HepG2 (cell line): ENCODE results near the gene RAB1B. TPM values are rescaled to one million over a fixed set of nuclear protein-coding genes. Genes with fewer than 3 reads are reported as not detected.
A peak's percentile ranks its signal among the peaks of the same experiment; 100 is the strongest.

Experiments used
- ATAC-seq: fragments of 200-7000 bp; cut with Tn5 transposase; 3 replicates; pipeline ENCODE4 v1.9.1; 2020; ENCODE audit warnings: mild to moderate bottlenecking, moderate library complexity
- BruUV-seq: library from RNA; stranded (reverse); fragments of 400-500 nt; replicated peaks from 2 replicates; lab custom pipeline; 2021; lab: Mats Ljungman, UMichigan
- CTCF ChIA-PET: fragments of 300-600 bp; formaldehyde crosslinking; extraction: SDS; loops from one replicate; lab custom pipeline; 2021; ENCODE audit warnings: low total read pairs, inconsistent platforms, low intra/inter-chr PET ratio; lab: Yijun Ruan, JAX
- POLR2A ChIA-PET: fragments of 350-600 bp; sonication (Branson Sonifier 250); formaldehyde crosslinking; loops from one replicate; lab custom pipeline; 2020; ENCODE audit warnings: antibody characterized with exemption, inconsistent platforms; lab: Yijun Ruan, JAX
- DNase-seq: peaks from one replicate; pipeline ENCODE4 v3.0.0-alpha.2; 2015; ENCODE audit warnings: low spot score
- FAIRE-seq: peaks from 3 replicates; lab custom pipeline; 2011; peaks lifted over from hg19 to GRCh38; lab: Jason Lieb, UNC
- H2AFZ ChIP-seq: one replicate; pipeline ENCODE4 v1.6.1; 2011; ENCODE audit warnings: low read length, inconsistent platforms
- H3K27ac ChIP-seq: fragments of 300-600 bp; 3 replicates; pipeline ENCODE4 v1.8.0; 2011; ENCODE audit warnings: mixed run types, mild to moderate bottlenecking, mixed read lengths, low read length, inconsistent platforms; ENCODE audit not compliant: insufficient read depth; ENCODE audit errors: extremely low read length
- H3K27me3 ChIP-seq, 2 experiments: fragments of 200-600 bp in 1 of 2; 2 replicates in 1 of 2; 3 replicates in 1 of 2; pipeline versions ENCODE4 v1.6.0 to v1.8.0; 2011; ENCODE audit warnings: low read length in 2 of 2, mild to moderate bottlenecking in 2 of 2, moderate library complexity in 2 of 2, inconsistent platforms in 1 of 2; ENCODE audit not compliant: insufficient read depth in 2 of 2, control insufficient read depth in 1 of 2
- H3K36me3 ChIP-seq, 2 experiments: fragments of 200-600 bp in 1 of 2; replicated peaks in 1 of 2; 2 replicates in 1 of 2; 3 replicates in 1 of 2; pipeline versions ENCODE4 v1.5.1 to v1.8.0; 2011; ENCODE audit warnings: low read length in 2 of 2, inconsistent platforms in 1 of 2; ENCODE audit not compliant: insufficient read depth in 2 of 2, control insufficient read depth in 1 of 2
- H3K4me1 ChIP-seq: 2 replicates; pipeline ENCODE4 v1.5.1; 2012; ENCODE audit warnings: low read length, inconsistent platforms; ENCODE audit not compliant: insufficient read depth
- H3K4me2 ChIP-seq: 2 replicates; pipeline ENCODE4 v1.6.0; 2011; ENCODE audit warnings: low read depth, low read length, inconsistent platforms
- H3K4me3 ChIP-seq, 3 experiments: fragments of 200-600 bp in 1 of 3; sonication (generic), shearing (Covaris generic) in 1 of 3; replicated peaks in 1 of 3; 2 replicates each; pipeline ENCODE4 v1.5.1; 2011 to 2016; ENCODE audit warnings: low read length in 3 of 3, inconsistent platforms in 2 of 3, low read depth in 2 of 3, mild to moderate bottlenecking in 2 of 3, control low read depth in 1 of 3, mixed read lengths in 1 of 3; ENCODE audit not compliant: insufficient read depth in 1 of 3
- H3K79me2 ChIP-seq: one replicate; pipeline ENCODE4 v1.6.1; 2011; ENCODE audit warnings: low read length, inconsistent platforms; ENCODE audit not compliant: insufficient read depth
- H3K9ac ChIP-seq: 2 replicates; pipeline ENCODE4 v1.6.0; 2011; ENCODE audit warnings: mild to moderate bottlenecking, low read depth, low read length, inconsistent platforms; ENCODE audit not compliant: insufficient read depth
- H3K9me3 ChIP-seq: 2 replicates; pipeline ENCODE4 v1.5.1; 2012; ENCODE audit warnings: mild to moderate bottlenecking, low read length
- H4K20me1 ChIP-seq: 2 replicates; pipeline ENCODE4 v1.6.0; 2011; ENCODE audit warnings: inconsistent platforms, mild to moderate bottlenecking, low read length, moderate library complexity; ENCODE audit not compliant: insufficient read depth
- AGO1 ChIP-seq: fragments of 200-400 bp; formaldehyde crosslinking; IDR thresholded peaks from 2 replicates; pipeline ENCODE4 v1.6.1; 2017; ENCODE audit warnings: mild to moderate bottlenecking, low read depth, low read length, moderate library complexity; ENCODE audit not compliant: poor library complexity, severe bottlenecking
- AGO2 ChIP-seq: fragments of 200-400 bp; formaldehyde crosslinking; optimal IDR thresholded peaks from 2 replicates; pipeline ENCODE3; 2017; ENCODE audit warnings: mild to moderate bottlenecking, low read depth, low read length, moderate library complexity
- CREB1 ChIP-seq, 2 experiments: fragments of 450-650 bp in 1 of 2; IDR thresholded peaks; 2 replicates each; pipeline ENCODE4 v1.6.1; 2016 to 2017; ENCODE audit warnings: control low read depth in 1 of 2, mild to moderate bottlenecking in 1 of 2, missing compliant biosample characterization in 1 of 2, missing genetic modification characterization in 1 of 2
- CTCF ChIP-seq: sonication (generic); formaldehyde crosslinking; IDR thresholded peaks from 2 replicates; pipeline ENCODE4 v1.5.0; 2020; ENCODE audit warnings: mild to moderate bottlenecking, missing genetic modification reagents, moderate library complexity
- GATAD1 ChIP-seq: IDR thresholded peaks from 2 replicates; pipeline ENCODE4 v1.6.1; 2016; ENCODE audit warnings: missing genetic modification reagents, missing compliant biosample characterization
- NFE2L2 ChIP-seq: fragments of 150-350 bp; IDR thresholded peaks from 2 replicates; pipeline ENCODE4 v1.6.1; 2014; ENCODE audit warnings: low read length
- POLR2AphosphoS2 ChIP-seq: IDR thresholded peaks from 2 replicates; pipeline ENCODE4 v1.6.1; 2011; ENCODE audit warnings: low read depth, low read length, improper control_type of control experiment
- RBM22 ChIP-seq: fragments of 200-400 bp; formaldehyde crosslinking; optimal IDR thresholded peaks from 2 replicates; pipeline ENCODE3; 2017; ENCODE audit warnings: mild to moderate bottlenecking, low read length, moderate library complexity
- RFX3 ChIP-seq: IDR thresholded peaks from 2 replicates; pipeline ENCODE4 v1.6.1; 2016; ENCODE audit warnings: missing biosample characterization, missing genetic modification reagents
- SALL1 ChIP-seq: sonication (generic); formaldehyde crosslinking; IDR thresholded peaks from 2 replicates; pipeline ENCODE4 v1.8.0; 2022; ENCODE audit warnings: mild to moderate bottlenecking, missing genetic modification reagents
- SAP130 ChIP-seq: IDR thresholded peaks from 2 replicates; pipeline ENCODE4 v1.6.1; 2016; ENCODE audit warnings: low read depth
- SP1 ChIP-seq, 2 experiments: fragments of 450-650 bp in 1 of 2; sonication (generic) in 1 of 2; formaldehyde crosslinking in 1 of 2; IDR thresholded peaks; 2 replicates each; pipeline versions ENCODE4 v1.4.0 to v1.6.1; 2016 to 2020; ENCODE audit warnings: missing genetic modification reagents in 1 of 2
- ZBTB43 ChIP-seq: sonication (generic); formaldehyde crosslinking; conservative IDR thresholded peaks from 2 replicates; pipeline ENCODE4 v1.4.0; 2020; ENCODE audit warnings: missing genetic modification reagents
- ZNF20 ChIP-seq: sonication (generic); formaldehyde crosslinking; IDR thresholded peaks from 2 replicates; pipeline ENCODE4 v1.4.0; 2020; ENCODE audit warnings: mild to moderate bottlenecking, moderate library complexity, missing genetic modification reagents
- ZNF205 ChIP-seq: IDR thresholded peaks from 2 replicates; pipeline ENCODE4 v1.6.1; 2018; ENCODE audit warnings: missing biosample characterization, missing genetic modification reagents
- ZNF207 ChIP-seq: fragments of 450-650 bp; IDR thresholded peaks from 2 replicates; pipeline ENCODE4 v1.6.1; 2016; ENCODE audit warnings: antibody characterized with exemption, borderline replicate concordance
- ZNF280D ChIP-seq: sonication (generic); formaldehyde crosslinking; IDR thresholded peaks from 2 replicates; pipeline ENCODE4 v1.5.1; 2020; ENCODE audit warnings: mild to moderate bottlenecking, missing genetic modification reagents
- ZNF639 ChIP-seq: conservative IDR thresholded peaks from 2 replicates; pipeline ENCODE4 v1.6.1; 2018; ENCODE audit warnings: missing genetic modification reagents
- WGBS: methylation state at CpG from one replicate; pipeline ENCODE4 v1.1.6; 2017; ENCODE audit warnings: low lambda C conversion rate; 5-methylcytosine and 5-hydroxymethylcytosine counted together
- in situ Hi-C: cut with HindIII; loops from 2 replicates; pipeline ENCODE4 v1.10.0; 2017; ENCODE audit warnings: low pct_unique_long_range_greater_than_20kb; ENCODE audit not compliant: extremely low pct_ligation_motif_present
- intact Hi-C: fragments of 100-400 bp; cut with micrococcal nuclease; formaldehyde crosslinking; loops from one replicate; pipeline ENCODE4 v1.10.0; 2022; ENCODE audit not compliant: unreplicated experiment
- polyA plus RNA-seq, 8 experiments: library from polyadenylated mRNA; depleted of rRNA in 3 of 8; stranded (reverse) in 7 of 8; unstranded in 1 of 8; fragments of >200 nt; fragmentation: Illumina TruSeq in 4 of 8; extraction: Trizol in 4 of 8; gene quantifications; 2 replicates each; pipeline versions ENCODE4 v1.2.1 to v1.2.3, GENCODE V29; 2011 to 2016; ENCODE audit warnings: low read depth in 4 of 8, missing spikeins in 1 of 8, mixed read lengths in 1 of 8; ENCODE audit not compliant: insufficient read depth in 1 of 8
- total RNA-seq, 5 experiments: library from RNA; depleted of rRNA; stranded (reverse); fragments of >200 nt; fragmentation: Illumina TruSeq; extraction: Trizol; gene quantifications; 2 replicates each; pipeline ENCODE4 v1.2.3, GENCODE V29; 2016; ENCODE audit warnings: low read depth in 1 of 5

RAB1B gene
- total and polyA plus RNA-seq, 2 of the 13 experiments (the other 11 are each of a cell fraction or from before 2014, with no cell fraction given): 77.9 to 87.9 TPM

GRCh38 chr11:66280428-66280827 is 12.0 kb downstream of the RAB1B start:
- BruUV-seq: no TSS peak
- FAIRE-seq: no peak
- no peak overlapping the region for H3K27ac ChIP-seq
- intact Hi-C loops: no loop called here
- no peak overlapping the region for H3K9ac ChIP-seq
- H3K36me3 ChIP-seq: peaks cover 2 to 12% of the 10 kb centered on the region in 2 experiments; a peak in 2 of 5 replicates
- peaks cover 1% of the 10 kb centered on the region for H3K79me2 ChIP-seq
- ChIA-PET POLR2A (interaction anchor here (1.1 to 2.4 kb wide), 3 partner anchors 8 to 33 kb away, joined by 3 to 15 read pairs (median 5); partner anchors contain the start of gene YIF1A), CTCF (no interaction called here)
- no peaks in the 10 kb centered on the region for H3K9me3 ChIP-seq
- H2AFZ ChIP-seq: no peak overlapping the region
- peak; percentile 18 for ATAC-seq
- H3K4me3 ChIP-seq: peak overlapping the region in 1 of 3 experiments; percentile 15; a peak in 1 of 6 replicates
- peaks cover 3 to 9% of the 10 kb centered on the region in 2 experiments; a peak in 3 of 5 replicates for H3K27me3 ChIP-seq
- WGBS: 60% methylated on average over 1 of the region's 14 CpGs
- peaks cover 6% of the 10 kb centered on the region for H4K20me1 ChIP-seq
- in situ Hi-C loops: no loop called here
- H3K4me1 ChIP-seq: peaks cover 44% of the 10 kb centered on the region
- H3K4me2 ChIP-seq: 0 out of 2 replicates have a peak overlapping the region, but pooled peaks have one; percentile 19
- no peak for DNase-seq
- TF ChIP-seq ZNF639 (CRISPR knock-in tag) (no peak), ZNF205 (CRISPR knock-in tag) (no peak), SALL1 (CRISPR knock-in tag) (no peak), ZBTB43 (CRISPR knock-in tag) (no peak), CREB1 (IDR thresholded peaks at IDR 0.05) (peak; percentile 39; the same call in 1 of the 2 replicates), CREB1 (CRISPR knock-in tag; IDR thresholded peaks at IDR 0.05) (no peak), GATAD1 (CRISPR knock-in tag) (no peak), ZNF280D (CRISPR knock-in tag) (no peak), AGO2 (peak; percentile 47), POLR2AphosphoS2 (no peak), SAP130 (CRISPR knock-in tag) (peak; percentile 37; the same call in 1 of the 2 replicates), RFX3 (0 out of 2 replicates have a peak, but pooled peaks have one; percentile 30), RBM22 (no peak), SP1 (IDR thresholded peaks at IDR 0.05) (no peak), SP1 (CRISPR knock-in tag; IDR thresholded peaks at IDR 0.05) (no peak), CTCF (peak; percentile 44), ZNF20 (CRISPR knock-in tag) (no peak), AGO1 (peak; percentile 57), NFE2L2 (no peak), ZNF207 (no peak)
